ENCODE data around the gene KRTAP5-7.
"Not testable (repeated sequence)": the region's sequence is repeated elsewhere in the genome, so short reads cannot be mapped to it uniquely, and the experiment has no call there.

The KRTAP5-7 gene

GRCh38 chr11:71556018-71556417 is 29.0 kb downstream of the KRTAP5-7 start:
- DNase-seq (ENCODE audit: low read depth in 2 of 2, low spot score in 1 of 2): no peak

GRCh38 chr11:71557257-71557656 is 30.2 kb downstream of the KRTAP5-7 start:
- no peak for DNase-seq (ENCODE audit: low read depth in 2 of 2, low spot score in 1 of 2)

GRCh38 chr11:71558996-71559395 is 31.9 kb downstream of the KRTAP5-7 start:
- no peak for DNase-seq (ENCODE audit: low read depth in 2 of 2, low spot score in 1 of 2)

- no peak for DNase-seq (ENCODE audit: low read depth in 2 of 2, low spot score in 1 of 2)
Observed at GRCh38 chr11:71562120-71562519, 35.1 kb downstream of the KRTAP5-7 start.

- DNase-seq (ENCODE audit: low read depth in 2 of 2, low spot score in 1 of 2): no peak
Observed at GRCh38 chr11:71563406-71563805, 36.3 kb downstream of the KRTAP5-7 start.

GRCh38 chr11:71564430-71564829 is 37.4 kb downstream of the KRTAP5-7 start:
- no peak for DNase-seq (ENCODE audit: low read depth in 2 of 2, low spot score in 1 of 2)

GRCh38 chr11:71565263-71565662 is 38.2 kb downstream of the KRTAP5-7 start, which contains the start of gene KRTAP5-10:
TSS of gene KRTAP5-10 (plus strand) at chr11:71565563. CDS start at chr11:71565588, 25 bp downstream.
- DNase-seq (ENCODE audit: low read depth in 2 of 2, low spot score in 1 of 2): no peak

- DNase-seq (ENCODE audit: low read depth in 2 of 2, low spot score in 1 of 2): no peak
Observed at GRCh38 chr11:71566081-71566620, 39.1 kb downstream of the KRTAP5-7 start.

GRCh38 chr11:71566626-71567599 is 39.8 kb downstream of the KRTAP5-7 start:
- DNase-seq (ENCODE audit: low read depth in 2 of 2, low spot score in 1 of 2): not testable (repeated sequence)

GRCh38 chr11:71567633-71568032 is 40.6 kb downstream of the KRTAP5-7 start:
- not testable (repeated sequence) for DNase-seq (ENCODE audit: low read depth in 2 of 2, low spot score in 1 of 2)

GRCh38 chr11:71568704-71569349 is 41.8 kb downstream of the KRTAP5-7 start:
- DNase-seq (ENCODE audit: low read depth in 2 of 2, low spot score in 1 of 2): no peak

GRCh38 chr11:71571101-71571850 is 44.2 kb downstream of the KRTAP5-7 start:
- DNase-seq (ENCODE audit: low read depth in 2 of 2, low spot score in 1 of 2): not testable (repeated sequence)

- DNase-seq (ENCODE audit: low read depth in 2 of 2, low spot score in 1 of 2): no peak
Observed at GRCh38 chr11:71572811-71573210, 45.7 kb downstream of the KRTAP5-7 start.

- DNase-seq (ENCODE audit: low read depth in 2 of 2, low spot score in 1 of 2): no peak
Observed at GRCh38 chr11:71574418-71574817, 47.4 kb downstream of the KRTAP5-7 start.

- DNase-seq (ENCODE audit: low read depth in 2 of 2, low spot score in 1 of 2): no peak
Observed at GRCh38 chr11:71575723-71576424, 48.8 kb downstream of the KRTAP5-7 start.

- DNase-seq (ENCODE audit: low read depth in 2 of 2, low spot score in 1 of 2): not testable (repeated sequence)
Observed at GRCh38 chr11:71576688-71577465, 49.8 kb downstream of the KRTAP5-7 start.

- no peak for DNase-seq (ENCODE audit: low read depth in 2 of 2, low spot score in 1 of 2)
Observed at GRCh38 chr11:71577469-71578004, 50.5 kb downstream of the KRTAP5-7 start.

Data from stimulated activated CD8-positive, alpha-beta memory T cell treated with anti-CD3 and anti-CD28 coated beads, Interleukin-4, amount 100 ng/mL, for 4 hours (primary cell).